ENCODE data around the gene SOST.

SOST gene

DNA sequence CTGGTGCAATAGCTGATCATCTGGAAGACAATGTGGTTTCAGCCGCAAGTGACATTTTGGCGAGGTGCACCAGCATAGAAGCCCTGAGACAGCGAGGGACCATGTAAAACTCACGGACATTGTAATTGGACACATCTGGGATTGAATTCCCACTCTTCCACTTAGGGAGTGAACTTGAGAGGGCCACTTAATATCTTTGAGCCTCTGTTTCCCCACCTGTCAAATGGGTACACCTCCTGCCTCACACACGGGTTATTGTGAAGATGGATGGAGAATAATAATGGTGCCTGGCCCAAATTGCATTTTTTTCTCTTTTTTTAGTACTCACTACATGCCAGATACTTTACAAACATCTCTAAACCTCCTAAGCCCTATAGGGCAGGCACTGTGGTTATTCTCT, 51.4 kb downstream of the SOST start:
- DNase-seq (ENCODE audit: low read depth), result no peak

DNA sequence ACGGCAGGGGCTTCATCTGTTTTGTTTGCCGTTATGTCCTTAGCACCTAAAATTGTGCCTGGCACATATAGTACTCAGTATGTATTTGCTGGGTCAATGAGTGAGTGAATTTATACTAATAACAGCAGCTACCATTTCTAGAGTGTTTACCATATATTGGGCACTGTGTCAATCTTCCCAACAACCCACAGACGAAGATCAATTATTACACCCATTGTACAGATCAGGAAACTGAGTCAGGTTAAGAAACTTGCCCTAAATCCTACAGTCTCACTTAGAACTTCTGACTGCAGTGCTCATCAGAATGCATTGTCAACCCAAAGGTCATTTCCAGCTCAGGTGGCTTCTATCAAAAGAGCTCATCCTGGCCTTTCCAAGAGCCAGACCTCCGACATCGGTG, 52.4 kb downstream of the SOST start:
- DNase-seq (ENCODE audit: low read depth), result no peak
